CD4-positive, alpha-beta T cell (primary cell): ENCODE measurements around the gene GLB1L. TPM values are rescaled to one million over a fixed set of nuclear protein-coding genes. Genes with fewer than 3 reads are reported as not detected.

Experiments used
- ATAC-seq: fragments of 200-7000 bp; cut with Tn5 transposase; one replicate; pipeline ENCODE4 v1.10.0; 2022; ENCODE audit warnings: mild to moderate bottlenecking; ENCODE audit not compliant: poor library complexity
- CTCF ChIA-PET: fragments of 350-600 bp; sonication (Branson Sonifier 250); formaldehyde crosslinking; loops from one replicate; lab custom pipeline; 2021; ENCODE audit warnings: antibody characterized with exemption, inconsistent platforms; lab: Charles Lee
- POLR2A ChIA-PET: fragments of 350-600 bp; sonication (Branson Sonifier 250); formaldehyde crosslinking; loops from one replicate; lab custom pipeline; 2021; ENCODE audit warnings: antibody characterized with exemption, inconsistent platforms; lab: Charles Lee
- DNase-seq, 14 experiments: peaks; one replicate each; pipeline ENCODE4 v3.0.0-alpha.2; 2013 to 2020; ENCODE audit warnings: mixed read lengths in 2 of 14
- H3K27ac ChIP-seq, 2 donors: one replicate each; pipeline versions ENCODE4 v1.5.1 to v1.7.0; 2013; ENCODE audit warnings: low read length in 2 of 2, low read depth in 1 of 2, mild to moderate bottlenecking in 1 of 2
- H3K27me3 ChIP-seq, 2 experiments: 1 replicate in 1 of 2; 2 replicates in 1 of 2; pipeline versions ENCODE4 v1.6.1 to v1.7.0; 2013; ENCODE audit warnings: low read length in 2 of 2, control low read depth in 1 of 2, mild to moderate bottlenecking in 1 of 2, moderate library complexity in 1 of 2; ENCODE audit not compliant: insufficient read depth in 2 of 2, control insufficient read depth in 1 of 2
- H3K36me3 ChIP-seq: one replicate; pipeline ENCODE4 v1.6.1; 2013; ENCODE audit warnings: low read length, control low read depth; ENCODE audit not compliant: insufficient read depth
- H3K4me1 ChIP-seq: one replicate; pipeline ENCODE4 v1.6.1; 2013; ENCODE audit warnings: low read length, control low read depth; ENCODE audit not compliant: insufficient read depth
- H3K4me3 ChIP-seq: one replicate; pipeline ENCODE4 v1.5.1; 2013; ENCODE audit warnings: mild to moderate bottlenecking, low read length, moderate library complexity
- H3K9me3 ChIP-seq, 2 experiments: 1 replicate in 1 of 2; 2 replicates in 1 of 2; pipeline versions ENCODE4 v1.6.1 to v1.7.0; 2013; ENCODE audit warnings: low read length in 2 of 2, mild to moderate bottlenecking in 2 of 2, control low read depth in 1 of 2, moderate library complexity in 1 of 2; ENCODE audit not compliant: control insufficient read depth in 1 of 2, insufficient read depth in 1 of 2
- H3K27ac Mint-ChIP-seq: one replicate; pipeline ENCODE4 v1.8.0; 2020; ENCODE audit warnings: mixed read lengths
- H3K27me3 Mint-ChIP-seq: one replicate; pipeline ENCODE4 v1.8.0; 2021; ENCODE audit warnings: mixed read lengths
- H3K36me3 Mint-ChIP-seq: one replicate; pipeline ENCODE4 v1.8.0; 2021; ENCODE audit warnings: low read depth, mixed read lengths
- H3K4me1 Mint-ChIP-seq: one replicate; pipeline ENCODE4 v1.8.0; 2021; ENCODE audit warnings: low read depth, mixed read lengths
- H3K4me3 Mint-ChIP-seq: one replicate; pipeline ENCODE4 v1.8.0; 2020; ENCODE audit warnings: mild to moderate bottlenecking, mixed read lengths
- H3K9me3 Mint-ChIP-seq: one replicate; pipeline ENCODE4 v1.8.0; 2020; ENCODE audit warnings: mixed read lengths
- intact Hi-C, 2 experiments: fragments of 100-400 bp; cut with DNase I in 1 of 2; cut with micrococcal nuclease in 1 of 2; formaldehyde crosslinking; loops; one replicate each; pipeline versions ENCODE4 v1.15.1 to v1.9.0; 2023 to 2025; cut with DNase I, micrococcal nuclease
- total RNA-seq, 174 experiments: library from RNA in 2 of 174; stranded (reverse) in 2 of 174; gene quantifications; one replicate each; pipeline ENCODE4 v1.2.3 and lab custom pipeline; 2021 to 2026
- TF ChIP-seq, protein P1 (sequence below): fragments of 200-600 bp; IDR thresholded peaks from one replicate; pipeline ENCODE4 v1.8.0; 2022; ENCODE audit warnings: antibody characterized with exemption, mild to moderate bottlenecking

The GLB1L gene
- total RNA-seq, 2 experiments from 2014 or later, result 2.4 to 3.0 TPM

GRCh38 chr2:219271021-219271420 lies 25.8 kb upstream of the GLB1L start:
- no peak overlapping the region for H3K4me3 ChIP-seq
- H3K9me3 Mint-ChIP-seq, result no peaks in the 10 kb centered on the region
- H3K27me3 ChIP-seq, result peaks cover 0 to 2% of the 10 kb centered on the region in 2 experiments
- CTCF ChIA-PET, result interaction anchor here (0.6 to 1.2 kb wide), 2 partner anchors 13 to 24 kb away, joined by 3 to 5 read pairs; no protein-coding TSS in a partner anchor
- intact Hi-C loops, result no loop called here
- DNase-seq (no peak), ATAC-seq (no peak)
- no peak overlapping the region for H3K27ac Mint-ChIP-seq
- no peak overlapping the region for H3K27ac ChIP-seq
- H3K9me3 ChIP-seq, result no peaks in the 10 kb centered on the region
- TF ChIP-seq, protein P1, sequence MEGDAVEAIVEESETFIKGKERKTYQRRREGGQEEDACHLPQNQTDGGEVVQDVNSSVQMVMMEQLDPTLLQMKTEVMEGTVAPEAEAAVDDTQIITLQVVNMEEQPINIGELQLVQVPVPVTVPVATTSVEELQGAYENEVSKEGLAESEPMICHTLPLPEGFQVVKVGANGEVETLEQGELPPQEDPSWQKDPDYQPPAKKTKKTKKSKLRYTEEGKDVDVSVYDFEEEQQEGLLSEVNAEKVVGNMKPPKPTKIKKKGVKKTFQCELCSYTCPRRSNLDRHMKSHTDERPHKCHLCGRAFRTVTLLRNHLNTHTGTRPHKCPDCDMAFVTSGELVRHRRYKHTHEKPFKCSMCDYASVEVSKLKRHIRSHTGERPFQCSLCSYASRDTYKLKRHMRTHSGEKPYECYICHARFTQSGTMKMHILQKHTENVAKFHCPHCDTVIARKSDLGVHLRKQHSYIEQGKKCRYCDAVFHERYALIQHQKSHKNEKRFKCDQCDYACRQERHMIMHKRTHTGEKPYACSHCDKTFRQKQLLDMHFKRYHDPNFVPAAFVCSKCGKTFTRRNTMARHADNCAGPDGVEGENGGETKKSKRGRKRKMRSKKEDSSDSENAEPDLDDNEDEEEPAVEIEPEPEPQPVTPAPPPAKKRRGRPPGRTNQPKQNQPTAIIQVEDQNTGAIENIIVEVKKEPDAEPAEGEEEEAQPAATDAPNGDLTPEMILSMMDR, result no peak
- POLR2A ChIA-PET, result no interaction called here
- H3K4me3 Mint-ChIP-seq, result no peak overlapping the region
- no peaks in the 10 kb centered on the region for H3K36me3 Mint-ChIP-seq
- H3K4me1 ChIP-seq, result no peaks in the 10 kb centered on the region
- no peaks in the 10 kb centered on the region for H3K36me3 ChIP-seq
- H3K4me1 Mint-ChIP-seq, result no peaks in the 10 kb centered on the region
- H3K27me3 Mint-ChIP-seq, result no peaks in the 10 kb centered on the region

- DNase-seq (no peak), ATAC-seq (no peak)
- CTCF ChIA-PET, result no interaction called here
- intact Hi-C loops, result no loop called here
- POLR2A ChIA-PET, result interaction anchor here (1.3 kb wide), 1 partner anchor 9 kb away, joined by 5 read pairs; the partner anchor contains the start of gene DNAJB2
- H3K4me1 Mint-ChIP-seq, result no peaks in the 10 kb centered on the region
- Histone ChIP-seq H3K27me3 (peaks cover 0 to 2% of the 10 kb centered on the region in 2 experiments), H3K36me3 (no peaks in the 10 kb centered on the region), H3K4me3 (no peak overlapping the region), H3K9me3 (no peaks in the 10 kb centered on the region), H3K4me1 (no peaks in the 10 kb centered on the region), H3K27ac (no peak overlapping the region)
- H3K27me3 Mint-ChIP-seq, result no peaks in the 10 kb centered on the region
- no peaks in the 10 kb centered on the region for H3K9me3 Mint-ChIP-seq
- no peak overlapping the region for H3K27ac Mint-ChIP-seq
- no peaks in the 10 kb centered on the region for H3K36me3 Mint-ChIP-seq
- TF ChIP-seq, protein P1, result no peak
- H3K4me3 Mint-ChIP-seq, result no peak overlapping the region
Measured at GRCh38 chr2:219270055-219270372, 24.8 kb upstream of the GLB1L start.

- Histone ChIP-seq H3K36me3 (no peaks in the 10 kb centered on the region), H3K4me1 (no peaks in the 10 kb centered on the region), H3K4me3 (no peak overlapping the region), H3K9me3 (no peaks in the 10 kb centered on the region), H3K27me3 (peaks cover 0 to 2% of the 10 kb centered on the region in 2 experiments), H3K27ac (no peak overlapping the region)
- CTCF ChIA-PET, result no interaction called here
- POLR2A ChIA-PET, result interaction anchor here (1.3 kb wide), 1 partner anchor 10 kb away, joined by 5 read pairs; the partner anchor contains the start of gene DNAJB2
- intact Hi-C loops, result no loop called here
- Mint-ChIP-seq H3K27ac (no peak overlapping the region), H3K27me3 (no peaks in the 10 kb centered on the region), H3K9me3 (no peaks in the 10 kb centered on the region), H3K4me3 (no peak overlapping the region), H3K36me3 (no peaks in the 10 kb centered on the region), H3K4me1 (no peaks in the 10 kb centered on the region)
- TF ChIP-seq, protein P1, result no peak
- ATAC-seq (no peak), DNase-seq (no peak)
Measured at GRCh38 chr2:219269362-219270054, 24.3 kb upstream of the GLB1L start.
